Muscle layer of colon (tissue), 2 donors: ENCODE measurements around the gene FLCN.

Experiments
- H3K27ac ChIP-seq: one replicate; pipeline ENCODE4 v1.7.0; 2013; ENCODE audit warnings: low read depth, mild to moderate bottlenecking, low read length, moderate library complexity
- H3K27me3 ChIP-seq, 2 donors: one replicate each; pipeline ENCODE4 v1.7.0; 2013; ENCODE audit warnings: low read length in 2 of 2, mild to moderate bottlenecking in 2 of 2; ENCODE audit not compliant: insufficient read depth in 2 of 2, control insufficient read depth in 1 of 2
- H3K36me3 ChIP-seq: one replicate; pipeline ENCODE4 v1.7.0; 2013; ENCODE audit warnings: mild to moderate bottlenecking, low read length; ENCODE audit not compliant: insufficient read depth
- H3K4me1 ChIP-seq: one replicate; pipeline ENCODE4 v1.7.0; 2013; ENCODE audit warnings: mild to moderate bottlenecking, low read length; ENCODE audit not compliant: insufficient read depth
- H3K4me3 ChIP-seq, 2 donors: one replicate each; pipeline ENCODE4 v1.7.0; 2013; ENCODE audit warnings: low read length in 2 of 2, low read depth in 1 of 2, mild to moderate bottlenecking in 1 of 2, moderate library complexity in 1 of 2
- H3K9ac ChIP-seq: one replicate; pipeline ENCODE4 v1.7.0; 2013; ENCODE audit warnings: low read length
- H3K9me3 ChIP-seq: one replicate; pipeline ENCODE4 v1.7.0; 2013; ENCODE audit warnings: mild to moderate bottlenecking, low read length
- donor health status: abdominal sarcoma.
- donor health status: Adenocarcinoma of cecum.

Gene FLCN

GRCh38 chr17:17235212-17236174, 1.5 kb downstream of the FLCN start:
- H3K9me3 ChIP-seq = no peaks in the 10 kb centered on the region
- peaks cover 7% of the 10 kb centered on the region for H3K4me1 ChIP-seq
- H3K9ac ChIP-seq = peak overlapping the region; percentile 96
- peaks cover 10% of the 10 kb centered on the region for H3K36me3 ChIP-seq
- H3K27ac ChIP-seq = no peak overlapping the region
- H3K27me3 ChIP-seq = no peaks in the 10 kb centered on the region
- H3K4me3 ChIP-seq = peak overlapping the region; percentile 98 to 99

DNA sequence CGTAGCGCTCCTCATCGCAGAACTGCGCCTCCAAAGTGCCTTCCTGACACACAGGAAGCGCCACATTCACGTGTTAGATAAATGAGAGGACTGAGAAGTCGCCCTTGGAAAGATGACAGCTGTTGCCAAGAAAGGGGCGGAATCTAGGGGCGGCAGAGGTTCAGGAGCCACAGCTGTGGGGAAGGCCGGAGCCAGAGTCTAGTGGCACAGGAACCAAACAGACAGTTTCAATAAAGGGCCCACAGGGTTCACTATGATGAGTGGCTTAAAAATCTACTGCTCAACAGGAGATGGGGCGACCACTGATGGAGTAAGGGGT, 4.7 kb downstream of the FLCN start:
- Histone ChIP-seq H3K9me3 (no peaks in the 10 kb centered on the region), H3K27me3 (no peaks in the 10 kb centered on the region), H3K4me1 (peaks cover 7% of the 10 kb centered on the region), H3K9ac (no peak overlapping the region), H3K27ac (no peak overlapping the region), H3K4me3 (no peak overlapping the region), H3K36me3 (peaks cover 42% of the 10 kb centered on the region)

DNA sequence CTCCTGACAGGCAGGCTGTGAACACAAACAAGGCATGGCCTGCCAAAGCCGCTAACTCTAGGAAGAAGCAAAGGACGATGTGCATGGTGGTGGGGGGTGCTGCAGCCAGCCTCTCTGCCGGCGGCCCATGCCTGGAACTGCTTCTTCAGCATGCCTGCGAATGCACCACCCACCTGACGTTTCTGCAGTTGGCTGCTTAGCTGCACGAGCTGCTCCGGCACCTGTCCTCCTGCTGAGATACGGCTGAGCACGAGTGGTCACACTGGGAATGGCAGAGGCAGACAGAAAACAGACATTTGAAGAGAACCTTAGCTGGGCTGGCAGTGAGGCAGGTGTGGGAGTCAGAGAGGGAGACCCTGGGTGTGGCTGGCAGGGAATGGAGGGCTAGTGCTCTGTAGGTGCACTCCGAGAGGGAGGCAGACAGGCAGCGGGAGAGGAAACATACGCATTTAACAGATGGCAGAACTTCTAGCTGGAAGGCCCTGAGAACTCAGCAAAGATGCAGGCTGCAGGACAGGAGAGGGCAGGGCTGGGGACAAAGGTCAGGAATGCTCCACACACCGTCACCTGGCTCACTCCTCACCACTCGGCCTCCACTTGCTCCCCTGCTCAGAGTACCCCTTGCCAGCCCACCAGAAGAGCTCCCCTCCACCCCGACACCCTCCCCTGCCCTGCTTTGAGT, 5.2 kb downstream of the FLCN start:
- H3K9ac ChIP-seq = no peak overlapping the region
- no peak overlapping the region for H3K27ac ChIP-seq
- peaks cover 47% of the 10 kb centered on the region for H3K36me3 ChIP-seq
- H3K4me1 ChIP-seq = peaks cover 7% of the 10 kb centered on the region
- H3K27me3 ChIP-seq = no peaks in the 10 kb centered on the region
- H3K4me3 ChIP-seq = no peak overlapping the region
- H3K9me3 ChIP-seq = no peaks in the 10 kb centered on the region

GRCh38 chr17:17229416-17230384, 7.3 kb downstream of the FLCN start:
- Histone ChIP-seq H3K9me3 (no peaks in the 10 kb centered on the region), H3K4me1 (no peaks in the 10 kb centered on the region), H3K36me3 (peaks cover 68% of the 10 kb centered on the region), H3K9ac (no peak overlapping the region), H3K27me3 (no peaks in the 10 kb centered on the region), H3K4me3 (no peak overlapping the region), H3K27ac (no peak overlapping the region)

- Histone ChIP-seq H3K27ac (no peak overlapping the region), H3K4me1 (no peaks in the 10 kb centered on the region), H3K4me3 (no peak overlapping the region), H3K36me3 (peaks cover 75% of the 10 kb centered on the region), H3K27me3 (no peaks in the 10 kb centered on the region), H3K9ac (no peak overlapping the region), H3K9me3 (no peaks in the 10 kb centered on the region)
These were observed 8.3 kb downstream of the FLCN start for GRCh38 chr17:17228521-17229279.

DNA sequence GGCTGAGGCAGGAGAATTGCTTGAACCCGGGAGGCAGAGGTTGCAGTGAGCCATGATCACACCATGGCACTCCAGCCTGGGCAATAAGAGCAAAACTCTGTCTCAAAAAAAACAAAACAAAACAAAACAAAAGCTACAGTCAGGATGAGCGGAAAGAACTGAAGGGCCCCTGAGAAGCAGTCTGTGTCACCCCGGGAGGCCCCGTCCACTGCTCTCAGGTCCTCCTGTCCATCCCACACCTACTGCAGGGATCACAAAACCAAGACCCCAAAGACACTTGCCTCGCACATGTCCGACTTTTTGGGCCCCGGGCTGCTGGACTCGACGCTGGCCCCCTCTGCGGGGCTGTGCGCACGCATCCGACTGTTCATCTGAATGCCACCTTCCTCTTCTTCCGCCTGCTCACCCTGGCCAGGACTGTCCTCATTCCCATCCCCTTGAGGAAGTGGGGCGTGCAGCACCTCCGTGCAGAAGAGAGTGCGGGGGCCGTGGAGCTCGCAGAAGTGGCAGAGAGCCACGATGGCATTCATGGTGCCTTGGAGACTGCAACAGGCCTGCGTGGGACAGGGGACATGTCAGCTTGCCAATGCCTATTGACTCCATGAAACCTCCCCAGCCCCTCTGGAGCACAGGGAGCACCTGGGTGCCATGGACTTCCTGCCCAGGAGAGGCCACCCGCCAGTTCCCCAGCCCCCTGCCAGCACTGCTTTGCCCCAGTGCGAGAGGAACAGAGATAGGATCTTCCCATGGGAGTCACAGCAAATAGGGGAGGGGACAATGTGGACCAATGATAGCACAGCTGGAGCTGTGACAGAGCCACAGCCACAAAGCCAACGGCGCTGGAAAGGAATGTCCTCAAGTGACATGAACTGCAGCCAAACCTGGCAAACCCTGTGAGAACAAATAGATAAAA, 9.1 kb downstream of the FLCN start:
- Histone ChIP-seq H3K36me3 (peaks cover 83% of the 10 kb centered on the region), H3K4me1 (no peaks in the 10 kb centered on the region), H3K27ac (no peak overlapping the region), H3K9ac (no peak overlapping the region), H3K27me3 (no peaks in the 10 kb centered on the region), H3K4me3 (no peak overlapping the region), H3K9me3 (no peaks in the 10 kb centered on the region)

GRCh38 chr17:17226451-17227265, 10.3 kb downstream of the FLCN start:
- peaks cover 83% of the 10 kb centered on the region for H3K36me3 ChIP-seq
- H3K9ac ChIP-seq = no peak overlapping the region
- H3K4me1 ChIP-seq = no peaks in the 10 kb centered on the region
- H3K9me3 ChIP-seq = no peaks in the 10 kb centered on the region
- H3K4me3 ChIP-seq = no peak overlapping the region
- H3K27ac ChIP-seq = no peak overlapping the region
- H3K27me3 ChIP-seq = no peaks in the 10 kb centered on the region

GRCh38 chr17:17225901-17226300, 11.1 kb downstream of the FLCN start:
- Histone ChIP-seq H3K4me3 (no peak overlapping the region), H3K9me3 (no peaks in the 10 kb centered on the region), H3K9ac (no peak overlapping the region), H3K27ac (no peak overlapping the region), H3K4me1 (no peaks in the 10 kb centered on the region), H3K27me3 (no peaks in the 10 kb centered on the region), H3K36me3 (peaks cover 90% of the 10 kb centered on the region)

GRCh38 chr17:17224137-17224536, 12.8 kb downstream of the FLCN start:
- Histone ChIP-seq H3K9me3 (no peaks in the 10 kb centered on the region), H3K9ac (no peak overlapping the region), H3K36me3 (peaks cover 90% of the 10 kb centered on the region), H3K4me1 (no peaks in the 10 kb centered on the region), H3K4me3 (no peak overlapping the region), H3K27me3 (no peaks in the 10 kb centered on the region), H3K27ac (no peak overlapping the region)
